ENCODE measurements around the gene RORC.

The RORC gene

GRCh38 chr1:151830055-151830454 is 1.5 kb downstream of the RORC start:
- TF ChIP-seq, protein P1, sequence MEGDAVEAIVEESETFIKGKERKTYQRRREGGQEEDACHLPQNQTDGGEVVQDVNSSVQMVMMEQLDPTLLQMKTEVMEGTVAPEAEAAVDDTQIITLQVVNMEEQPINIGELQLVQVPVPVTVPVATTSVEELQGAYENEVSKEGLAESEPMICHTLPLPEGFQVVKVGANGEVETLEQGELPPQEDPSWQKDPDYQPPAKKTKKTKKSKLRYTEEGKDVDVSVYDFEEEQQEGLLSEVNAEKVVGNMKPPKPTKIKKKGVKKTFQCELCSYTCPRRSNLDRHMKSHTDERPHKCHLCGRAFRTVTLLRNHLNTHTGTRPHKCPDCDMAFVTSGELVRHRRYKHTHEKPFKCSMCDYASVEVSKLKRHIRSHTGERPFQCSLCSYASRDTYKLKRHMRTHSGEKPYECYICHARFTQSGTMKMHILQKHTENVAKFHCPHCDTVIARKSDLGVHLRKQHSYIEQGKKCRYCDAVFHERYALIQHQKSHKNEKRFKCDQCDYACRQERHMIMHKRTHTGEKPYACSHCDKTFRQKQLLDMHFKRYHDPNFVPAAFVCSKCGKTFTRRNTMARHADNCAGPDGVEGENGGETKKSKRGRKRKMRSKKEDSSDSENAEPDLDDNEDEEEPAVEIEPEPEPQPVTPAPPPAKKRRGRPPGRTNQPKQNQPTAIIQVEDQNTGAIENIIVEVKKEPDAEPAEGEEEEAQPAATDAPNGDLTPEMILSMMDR (IDR thresholded peaks at IDR 0.05; ENCODE audit: low read depth, low read length), result no peak
- TF ChIP-seq MYC (IDR thresholded peaks at IDR 0.05; ENCODE audit: low read depth, low read length) (no peak), MAX (IDR thresholded peaks at IDR 0.05; ENCODE audit: low read depth, low read length) (no peak), POLR2A (IDR thresholded peaks at IDR 0.05; ENCODE audit: extremely low read depth, insufficient read length) (no peak)
- H3K4me3 ChIP-seq (ENCODE audit: low read depth, low read length), result no peak overlapping the region
- no peak for DNase-seq (ENCODE audit: low read depth)

- H3K4me3 ChIP-seq (ENCODE audit: low read depth, low read length), result no peak overlapping the region
- DNase-seq (ENCODE audit: low read depth), result peak; percentile 38
- TF ChIP-seq, protein P1 (IDR thresholded peaks at IDR 0.05; ENCODE audit: low read depth, low read length), result no peak
- no peak for TF ChIP-seq MAX (IDR thresholded peaks at IDR 0.05; ENCODE audit: low read depth, low read length)
- TF ChIP-seq POLR2A (IDR thresholded peaks at IDR 0.05; ENCODE audit: extremely low read depth, insufficient read length), result no peak
- TF ChIP-seq MYC (IDR thresholded peaks at IDR 0.05; ENCODE audit: low read depth, low read length), result no peak
These were observed 2.1 kb downstream of the RORC start for GRCh38 chr1:151829352-151830046.

DNA sequence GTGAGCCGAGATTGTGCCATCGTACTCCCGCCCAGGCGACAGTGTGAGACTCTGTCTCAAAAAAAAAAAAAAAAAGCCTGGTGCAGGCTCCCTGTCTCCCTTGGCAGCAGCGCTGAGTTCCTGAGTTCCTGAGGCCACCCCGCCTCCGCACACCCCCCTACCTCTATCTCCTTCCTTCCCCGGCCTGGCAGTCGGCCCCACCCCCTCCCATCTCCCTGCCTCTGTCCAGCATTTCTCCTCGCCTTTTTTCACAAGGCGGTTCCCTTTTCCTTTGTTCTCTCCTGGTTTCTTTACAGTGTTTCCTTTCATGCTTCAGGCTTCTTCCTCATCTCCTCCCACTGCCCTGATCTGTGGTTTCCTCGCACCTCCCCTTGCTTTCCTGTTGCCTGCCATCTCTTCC is 2.7 kb downstream of the RORC start:
- TF ChIP-seq, protein P1 (IDR thresholded peaks at IDR 0.05; ENCODE audit: low read depth, low read length), result no peak
- H3K4me3 ChIP-seq (ENCODE audit: low read depth, low read length), result no peak overlapping the region
- peak; percentile 54 for DNase-seq (ENCODE audit: low read depth)

GRCh38 chr1:151827853-151828252 is 3.7 kb downstream of the RORC start:
- TF ChIP-seq MAX (IDR thresholded peaks at IDR 0.05; ENCODE audit: low read depth, low read length), result no peak
- TF ChIP-seq MYC (IDR thresholded peaks at IDR 0.05; ENCODE audit: low read depth, low read length), result no peak
- TF ChIP-seq POLR2A (IDR thresholded peaks at IDR 0.05; ENCODE audit: extremely low read depth, insufficient read length), result no peak
- TF ChIP-seq, protein P1 (IDR thresholded peaks at IDR 0.05; ENCODE audit: low read depth, low read length), result no peak
- DNase-seq (ENCODE audit: low read depth), result no peak
- H3K4me3 ChIP-seq (ENCODE audit: low read depth, low read length), result no peak overlapping the region

GRCh38 chr1:151825751-151826660 is 5.6 kb downstream of the RORC start:
- H3K4me3 ChIP-seq (ENCODE audit: low read depth, low read length), result no peak overlapping the region
- no peak for DNase-seq (ENCODE audit: low read depth)
- TF ChIP-seq, protein P1 (IDR thresholded peaks at IDR 0.05; ENCODE audit: low read depth, low read length), result no peak
